HG02571 (cell line): Measurements from ENCODE around the gene C21orf91.

Experiments
- ATAC-seq: cut with Tn5 transposase; IDR thresholded peaks from one replicate; pipeline ENCODE4 v1.9.1; 2021; ENCODE audit warnings: mild to moderate bottlenecking, moderate library complexity; ENCODE audit not compliant: unreplicated experiment

The C21orf91 gene

GRCh38 chr21:17799414-17800164 lies 19.6 kb downstream of the C21orf91 start:
- ATAC-seq: no peak

- ATAC-seq: no peak
Observed at GRCh38 chr21:17798796-17799195, 20.4 kb downstream of the C21orf91 start.

- ATAC-seq: no peak
Observed at GRCh38 chr21:17797967-17798366, 21.2 kb downstream of the C21orf91 start.

- no peak for ATAC-seq
Observed at GRCh38 chr21:17796503-17796902, 22.7 kb downstream of the C21orf91 start.

GRCh38 chr21:17796037-17796403 lies 23.1 kb downstream of the C21orf91 start:
- no peak for ATAC-seq

GRCh38 chr21:17795146-17796036 lies 23.8 kb downstream of the C21orf91 start:
- ATAC-seq: no peak

GRCh38 chr21:17794518-17795145 lies 24.5 kb downstream of the C21orf91 start:
- ATAC-seq: no peak

- peak; percentile 63 for ATAC-seq
Observed at GRCh38 chr21:17793246-17794123, 25.7 kb downstream of the C21orf91 start.

GRCh38 chr21:17789656-17790055 lies 29.5 kb downstream of the C21orf91 start:
- no peak for ATAC-seq

- ATAC-seq: no peak
Observed at GRCh38 chr21:17789069-17789468, 30.1 kb downstream of the C21orf91 start.

- no peak for ATAC-seq
Observed at GRCh38 chr21:17786851-17787181, 32.3 kb downstream of the C21orf91 start.

- ATAC-seq: no peak
Observed at GRCh38 chr21:17786071-17786850, 32.9 kb downstream of the C21orf91 start.

- no peak for ATAC-seq
Observed at GRCh38 chr21:17785403-17785788, 33.8 kb downstream of the C21orf91 start.

GRCh38 chr21:17784604-17785402 lies 34.4 kb downstream of the C21orf91 start:
- peak; percentile 42 for ATAC-seq

GRCh38 chr21:17784180-17784598 lies 35.0 kb downstream of the C21orf91 start:
- peak; percentile 37 for ATAC-seq

GRCh38 chr21:17783481-17784179 lies 35.5 kb downstream of the C21orf91 start:
- peak; percentile 43 for ATAC-seq

GRCh38 chr21:17783003-17783402 lies 36.2 kb downstream of the C21orf91 start:
- no peak for ATAC-seq

- peak; percentile 18 for ATAC-seq
Observed at GRCh38 chr21:17782051-17782450, 37.1 kb downstream of the C21orf91 start.

- no peak for ATAC-seq
Observed at GRCh38 chr21:17781524-17781923, 37.6 kb downstream of the C21orf91 start.
